ENCODE measurements around the gene GDA. TPM values are rescaled to one million over a fixed set of nuclear protein-coding genes. Genes with fewer than 3 reads are reported as not detected.
"Not testable (repeated sequence)": the region's sequence is repeated elsewhere in the genome, so short reads cannot be mapped to it uniquely, and the experiment has no call there.

The GDA gene
- total RNA-seq, 1 experiment from 2014 or later, result 5.0 TPM

DNA sequence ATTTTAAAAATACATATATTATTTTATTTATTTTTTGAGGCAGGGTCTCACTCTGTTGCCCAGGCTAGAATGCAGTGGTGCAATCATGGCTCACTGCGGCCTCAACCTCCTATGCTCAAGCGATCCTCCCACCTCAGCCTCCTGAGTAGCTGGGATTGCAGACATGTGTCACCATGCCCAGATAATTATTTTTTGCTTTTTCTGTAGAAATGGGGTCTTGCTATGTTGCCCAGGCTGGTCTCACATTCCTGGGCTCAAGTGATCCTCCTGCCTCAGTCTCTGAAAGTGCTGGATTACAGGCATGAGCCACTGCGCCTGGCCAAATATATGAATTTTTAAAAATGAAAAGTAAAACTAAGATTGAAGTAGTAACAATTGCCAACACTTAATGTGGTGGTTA lies 121.1 kb downstream of the GDA start:
- CTCF ChIA-PET; H3K4me1 ChIP-seq (ENCODE audit: control insufficient read depth, insufficient read depth, low read length); H3K36me3 ChIP-seq (ENCODE audit: control insufficient read depth, insufficient read depth, low read length); DNase-seq (ENCODE audit: low read depth, low spot score); H3K27ac ChIP-seq (ENCODE audit: low read length); ATAC-seq; H3K4me3 ChIP-seq (ENCODE audit: low read depth in 2 of 2, low read length in 2 of 2); H3K27me3 ChIP-seq (ENCODE audit: control insufficient read depth, insufficient read depth, low read length); POLR2A ChIA-PET; H3K9me3 ChIP-seq (ENCODE audit: control insufficient read depth, insufficient read depth, low read depth, low read length); BruUV-seq (replicated peaks): not testable (repeated sequence)
- in situ Hi-C loops (cut with HindIII; ENCODE audit: low pct_unique_long_range_greater_than_20kb, low sequenced_read_pairs), result loop anchor here (10.0 kb wide), 1 partner anchor 226 kb away; no protein-coding TSS in a partner anchor
- intact Hi-C loops (cut with micrococcal nuclease; ENCODE audit: unreplicated experiment), result loop anchor here (5.0 kb wide), 2 partner anchors 68 to 468 kb away; no protein-coding TSS in a partner anchor

DNA sequence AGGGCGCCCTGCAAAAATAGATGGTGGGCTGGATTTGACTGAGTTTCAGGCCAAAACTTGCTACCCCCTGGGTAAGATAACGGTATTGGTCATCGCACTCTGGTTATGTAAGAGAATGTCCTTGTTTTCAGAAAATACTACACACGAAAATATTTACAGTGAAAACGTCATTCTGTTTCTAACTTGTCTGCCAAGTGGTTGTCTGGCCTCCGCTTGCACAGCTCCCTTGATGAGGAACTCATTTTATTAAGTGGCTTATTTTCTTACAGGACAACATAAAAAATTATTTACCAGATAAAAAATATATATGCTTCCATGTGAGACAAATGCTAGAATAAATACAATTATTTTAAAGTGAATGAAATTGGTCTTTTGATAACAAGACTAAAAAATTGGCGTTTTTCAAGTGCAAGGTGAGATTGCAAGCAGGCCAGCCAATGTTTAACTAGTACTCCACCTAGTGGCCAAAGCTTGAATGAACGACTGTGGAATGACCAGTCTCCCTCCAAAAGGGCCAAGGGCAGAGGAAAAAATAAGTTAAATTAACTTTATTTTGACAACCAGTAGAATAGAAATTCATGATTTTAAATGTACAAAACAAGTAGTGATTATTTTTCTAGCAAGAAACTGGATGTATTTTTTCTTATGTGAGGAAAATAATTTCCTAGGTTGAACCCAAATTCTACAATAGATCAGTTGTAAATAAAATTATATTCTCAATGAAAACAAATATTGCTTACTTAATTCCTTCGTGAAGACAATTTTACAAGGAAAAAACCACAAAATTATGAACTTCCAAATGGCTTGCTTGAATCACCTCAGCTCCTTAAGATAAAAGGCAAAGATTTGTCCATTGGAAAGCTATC lies 122.6 kb downstream of the GDA start:
- POLR2A ChIA-PET, result no interaction called here
- no peak overlapping the region for H3K27ac ChIP-seq (ENCODE audit: low read length)
- no peaks in the 10 kb centered on the region for H3K4me1 ChIP-seq (ENCODE audit: control insufficient read depth, insufficient read depth, low read length)
- no peaks in the 10 kb centered on the region for H3K9me3 ChIP-seq (ENCODE audit: control insufficient read depth, insufficient read depth, low read depth, low read length)
- no peaks in the 10 kb centered on the region for H3K36me3 ChIP-seq (ENCODE audit: control insufficient read depth, insufficient read depth, low read length)
- no TSS peak for BruUV-seq (replicated peaks)
- DNase-seq (ENCODE audit: low read depth, low spot score) (peak; percentile 22), ATAC-seq (peak; percentile 81; the same call in 1 of the 2 replicates)
- TF ChIP-seq SIN3A (IDR thresholded peaks at IDR 0.05; ENCODE audit: borderline replicate concordance, insufficient read depth, low read depth, low read length), result no peak
- TF ChIP-seq, protein P1, sequence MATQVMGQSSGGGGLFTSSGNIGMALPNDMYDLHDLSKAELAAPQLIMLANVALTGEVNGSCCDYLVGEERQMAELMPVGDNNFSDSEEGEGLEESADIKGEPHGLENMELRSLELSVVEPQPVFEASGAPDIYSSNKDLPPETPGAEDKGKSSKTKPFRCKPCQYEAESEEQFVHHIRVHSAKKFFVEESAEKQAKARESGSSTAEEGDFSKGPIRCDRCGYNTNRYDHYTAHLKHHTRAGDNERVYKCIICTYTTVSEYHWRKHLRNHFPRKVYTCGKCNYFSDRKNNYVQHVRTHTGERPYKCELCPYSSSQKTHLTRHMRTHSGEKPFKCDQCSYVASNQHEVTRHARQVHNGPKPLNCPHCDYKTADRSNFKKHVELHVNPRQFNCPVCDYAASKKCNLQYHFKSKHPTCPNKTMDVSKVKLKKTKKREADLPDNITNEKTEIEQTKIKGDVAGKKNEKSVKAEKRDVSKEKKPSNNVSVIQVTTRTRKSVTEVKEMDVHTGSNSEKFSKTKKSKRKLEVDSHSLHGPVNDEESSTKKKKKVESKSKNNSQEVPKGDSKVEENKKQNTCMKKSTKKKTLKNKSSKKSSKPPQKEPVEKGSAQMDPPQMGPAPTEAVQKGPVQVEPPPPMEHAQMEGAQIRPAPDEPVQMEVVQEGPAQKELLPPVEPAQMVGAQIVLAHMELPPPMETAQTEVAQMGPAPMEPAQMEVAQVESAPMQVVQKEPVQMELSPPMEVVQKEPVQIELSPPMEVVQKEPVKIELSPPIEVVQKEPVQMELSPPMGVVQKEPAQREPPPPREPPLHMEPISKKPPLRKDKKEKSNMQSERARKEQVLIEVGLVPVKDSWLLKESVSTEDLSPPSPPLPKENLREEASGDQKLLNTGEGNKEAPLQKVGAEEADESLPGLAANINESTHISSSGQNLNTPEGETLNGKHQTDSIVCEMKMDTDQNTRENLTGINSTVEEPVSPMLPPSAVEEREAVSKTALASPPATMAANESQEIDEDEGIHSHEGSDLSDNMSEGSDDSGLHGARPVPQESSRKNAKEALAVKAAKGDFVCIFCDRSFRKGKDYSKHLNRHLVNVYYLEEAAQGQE (IDR thresholded peaks at IDR 0.05; ENCODE audit: insufficient read depth in 1 of 2, low read depth in 2 of 2, low read length in 1 of 2), result no peak
- TF ChIP-seq, protein P2, sequence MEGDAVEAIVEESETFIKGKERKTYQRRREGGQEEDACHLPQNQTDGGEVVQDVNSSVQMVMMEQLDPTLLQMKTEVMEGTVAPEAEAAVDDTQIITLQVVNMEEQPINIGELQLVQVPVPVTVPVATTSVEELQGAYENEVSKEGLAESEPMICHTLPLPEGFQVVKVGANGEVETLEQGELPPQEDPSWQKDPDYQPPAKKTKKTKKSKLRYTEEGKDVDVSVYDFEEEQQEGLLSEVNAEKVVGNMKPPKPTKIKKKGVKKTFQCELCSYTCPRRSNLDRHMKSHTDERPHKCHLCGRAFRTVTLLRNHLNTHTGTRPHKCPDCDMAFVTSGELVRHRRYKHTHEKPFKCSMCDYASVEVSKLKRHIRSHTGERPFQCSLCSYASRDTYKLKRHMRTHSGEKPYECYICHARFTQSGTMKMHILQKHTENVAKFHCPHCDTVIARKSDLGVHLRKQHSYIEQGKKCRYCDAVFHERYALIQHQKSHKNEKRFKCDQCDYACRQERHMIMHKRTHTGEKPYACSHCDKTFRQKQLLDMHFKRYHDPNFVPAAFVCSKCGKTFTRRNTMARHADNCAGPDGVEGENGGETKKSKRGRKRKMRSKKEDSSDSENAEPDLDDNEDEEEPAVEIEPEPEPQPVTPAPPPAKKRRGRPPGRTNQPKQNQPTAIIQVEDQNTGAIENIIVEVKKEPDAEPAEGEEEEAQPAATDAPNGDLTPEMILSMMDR (IDR thresholded peaks at IDR 0.05), result peak; percentile 76
- TF ChIP-seq TCF7L2 (IDR thresholded peaks at IDR 0.05; ENCODE audit: low read depth, low read length), result no peak
- no peak for TF ChIP-seq POLR2AphosphoS5 (IDR thresholded peaks at IDR 0.05; ENCODE audit: low read depth, low read length)
- H3K27me3 ChIP-seq (ENCODE audit: control insufficient read depth, insufficient read depth, low read length), result no peaks in the 10 kb centered on the region
- H3K4me3 ChIP-seq (ENCODE audit: low read depth in 2 of 2, low read length in 2 of 2), result no peak overlapping the region
- intact Hi-C loops (cut with micrococcal nuclease; ENCODE audit: unreplicated experiment) (loop anchor here (1.0 to 5.0 kb wide), 3 partner anchors 70 to 470 kb away; no protein-coding TSS in a partner anchor), in situ Hi-C loops (cut with HindIII; ENCODE audit: low pct_unique_long_range_greater_than_20kb, low sequenced_read_pairs) (loop anchor here (10.0 kb wide), 1 partner anchor 227 kb away; no protein-coding TSS in a partner anchor)
- CTCF ChIA-PET, result interaction anchor here (0.7 to 2.6 kb wide), 2 partner anchors 233 to 248 kb away, joined by 5 to 16 read pairs; no protein-coding TSS in a partner anchor
